HL-60 (cell line): ENCODE results near the gene LRRC7.

Experiments
- DNase-seq, 2 experiments: peaks; one replicate each; pipeline ENCODE4 v3.0.0-alpha.2; 2010 to 2020; ENCODE audit warnings: low read depth in 1 of 2, low spot score in 1 of 2
- H3K27ac ChIP-seq: fragments of 250-450 bp; sonication (Bioruptor Pico); replicated peaks from 2 replicates; pipeline ENCODE4 v1.5.1; 2020; ENCODE audit warnings: mild to moderate bottlenecking, moderate library complexity
- H3K27me3 ChIP-seq: fragments of 250-450 bp; sonication (Bioruptor Pico); 2 replicates; pipeline ENCODE4 v1.5.1; 2021; ENCODE audit warnings: mild to moderate bottlenecking, moderate library complexity; ENCODE audit not compliant: insufficient read depth, poor library complexity, severe bottlenecking
- H3K4me3 ChIP-seq: replicated peaks from 2 replicates; pipeline ENCODE4 v1.5.1; 2011; ENCODE audit warnings: mild to moderate bottlenecking, control low read depth, low read length; ENCODE audit not compliant: insufficient read depth
- CTCF ChIP-seq: IDR thresholded peaks from one replicate; pipeline ENCODE4 v1.5.1; 2011; ENCODE audit warnings: low read length, control low read depth, inconsistent platforms; ENCODE audit not compliant: insufficient read depth
- GABPA ChIP-seq: IDR thresholded peaks from 2 replicates; pipeline ENCODE4 v1.6.1; 2012; ENCODE audit warnings: low read depth
- POLR2AphosphoS5 ChIP-seq: IDR thresholded peaks from 2 replicates; pipeline ENCODE4 v1.6.1; 2012; ENCODE audit warnings: low read depth
- REST ChIP-seq: IDR thresholded peaks from 2 replicates; pipeline ENCODE4 v1.6.1; 2012; ENCODE audit warnings: low read depth; ENCODE audit not compliant: insufficient replicate concordance
- SPI1 ChIP-seq: IDR thresholded peaks from 2 replicates; pipeline ENCODE4 v1.6.1; 2012; ENCODE audit warnings: low read depth, mild to moderate bottlenecking, borderline replicate concordance

LRRC7 gene

GRCh38 chr1:70079546-70079945, 511.8 kb downstream of the LRRC7 start:
- no peak overlapping the region for H3K27ac ChIP-seq
- H3K4me3 ChIP-seq, result no peak overlapping the region
- no peak for DNase-seq

GRCh38 chr1:70083519-70083918, 515.8 kb downstream of the LRRC7 start:
- Histone ChIP-seq H3K27ac (peak overlapping the region; percentile 41), H3K4me3 (no peak overlapping the region), H3K27me3 (no peaks in the 10 kb centered on the region)
- peak; percentile 8; the same call in 1 of the 2 replicates for TF ChIP-seq GABPA
- TF ChIP-seq SPI1, result peak; percentile 89
- no peak for TF ChIP-seq POLR2AphosphoS5
- DNase-seq, result peak in 1 of 2 experiments; percentile 61

More at GRCh38 chr1:70079546-70079945, 511.8 kb downstream of the LRRC7 start:
- no peaks in the 10 kb centered on the region for H3K27me3 ChIP-seq
- TF ChIP-seq SPI1 (no peak), POLR2AphosphoS5 (no peak), REST (no peak), CTCF (no peak), GABPA (no peak)

GRCh38 chr1:70084314-70084915, 516.7 kb downstream of the LRRC7 start:
- H3K27me3 ChIP-seq, result no peaks in the 10 kb centered on the region
- TF ChIP-seq SPI1 (peak; percentile 14; the same call in 1 of the 2 replicates), GABPA (no peak)
- no peak overlapping the region for H3K27ac ChIP-seq
- DNase-seq, result peak in 1 of 2 experiments; percentile 22
- no peak overlapping the region for H3K4me3 ChIP-seq

- no peak for DNase-seq
- no peak for TF ChIP-seq SPI1
- Histone ChIP-seq H3K4me3 (no peak overlapping the region), H3K27ac (no peak overlapping the region), H3K27me3 (no peaks in the 10 kb centered on the region)
Observed at GRCh38 chr1:70085521-70085920, 517.8 kb downstream of the LRRC7 start.

- Histone ChIP-seq H3K4me3 (no peak overlapping the region), H3K27me3 (no peaks in the 10 kb centered on the region), H3K27ac (no peak overlapping the region)
- no peak for TF ChIP-seq CTCF
- no peak for TF ChIP-seq SPI1
- TF ChIP-seq REST, result no peak
- DNase-seq, result no peak
Observed at GRCh38 chr1:70086897-70087296, 519.2 kb downstream of the LRRC7 start.
